ENCODE measurements around the gene KCNG3.

GRCh38 chr2:42513252-42513918 is 19.6 kb upstream of the KCNG3 start:
- no peak for TF ChIP-seq EZH2 (IDR thresholded peaks at IDR 0.05; ENCODE audit: low read depth)
- TF ChIP-seq CTCF (conservative IDR thresholded peaks at IDR 0.05) = peak; percentile 87

Data from PC-9 (cell line).